HG03469 (cell line): ENCODE results near the gene CDADC1.
"Not testable (repeated sequence)": the region's sequence is repeated elsewhere in the genome, so short reads cannot be mapped to it uniquely, and the experiment has no call there.

ENCODE experiments used
- ATAC-seq: cut with Tn5 transposase; IDR thresholded peaks from one replicate; pipeline ENCODE4 v1.9.1; 2021; ENCODE audit warnings: mild to moderate bottlenecking, moderate library complexity, moderate number of reproducible peaks; ENCODE audit not compliant: unreplicated experiment

CDADC1 gene

DNA sequence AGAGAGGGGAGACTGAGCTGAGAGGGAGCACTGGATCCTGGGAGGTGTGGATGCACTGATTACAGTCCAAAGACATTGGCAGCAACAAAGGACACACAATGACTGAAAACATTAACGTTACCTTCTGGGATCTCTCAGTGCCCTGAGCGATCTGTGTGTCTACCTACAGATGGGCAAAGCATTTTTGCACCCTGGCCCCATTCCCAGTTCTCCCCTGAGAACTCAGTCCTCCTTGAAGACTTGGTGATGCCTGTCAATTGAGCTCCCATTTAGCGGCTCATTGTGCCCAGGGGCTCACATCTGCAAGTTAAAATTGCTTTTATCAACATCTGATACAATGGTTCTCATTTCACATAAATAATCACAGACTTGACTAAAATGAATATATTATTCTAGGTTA is 62.5 kb downstream of the CDADC1 start:
- ATAC-seq = no peak

GRCh38 chr13:49311816-49312215 is 64.1 kb downstream of the CDADC1 start:
- ATAC-seq = no peak

DNA sequence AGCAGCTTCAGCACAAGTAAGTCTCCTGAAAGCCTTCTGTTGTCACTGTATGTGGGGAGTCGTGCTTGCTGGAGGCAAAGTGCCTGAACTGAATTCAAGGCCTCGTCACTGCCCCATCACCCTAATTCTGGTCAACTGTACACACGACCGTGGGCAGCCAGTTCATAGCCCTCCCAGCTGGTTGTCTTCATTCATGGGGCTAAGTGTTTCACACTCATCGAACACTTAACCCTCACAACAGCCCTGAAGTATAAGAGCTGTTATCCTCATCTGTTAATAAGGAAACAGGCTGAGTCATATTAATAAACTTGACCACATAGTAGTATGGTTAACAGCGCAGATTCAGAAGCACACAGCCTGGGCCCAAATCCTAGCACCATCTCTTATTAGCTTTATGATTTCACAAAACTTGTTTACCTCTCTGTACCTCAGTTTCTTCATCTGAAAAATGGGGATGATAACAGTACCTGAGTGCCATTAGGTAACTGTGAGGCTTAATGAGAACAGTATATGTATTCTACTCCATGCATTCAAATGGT is 66.7 kb downstream of the CDADC1 start:
- no peak for ATAC-seq

DNA sequence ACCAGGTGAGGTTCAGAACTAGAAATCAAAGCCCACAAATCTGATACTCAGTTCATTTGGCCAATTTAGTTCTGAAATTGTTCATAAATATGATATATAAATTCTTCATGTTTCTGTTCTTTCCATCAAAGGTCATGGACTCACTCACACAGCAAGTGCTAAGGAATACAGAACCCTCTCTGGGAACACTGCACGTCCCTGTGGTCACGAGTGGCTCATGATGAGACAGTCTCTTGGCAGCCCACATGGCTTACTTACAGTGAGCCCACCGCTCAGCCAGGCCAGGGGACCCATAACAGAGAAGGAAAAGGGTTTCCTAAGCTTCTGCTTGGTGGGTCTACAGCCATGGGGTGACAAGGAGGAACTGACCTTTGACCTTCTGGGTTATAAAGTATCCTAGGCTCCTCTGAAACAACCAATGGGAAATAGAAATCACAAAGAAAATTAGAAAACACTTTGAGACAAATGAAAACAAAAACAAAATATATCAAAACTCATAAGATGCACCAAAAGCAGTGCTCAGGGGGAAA is 67.4 kb downstream of the CDADC1 start:
- ATAC-seq = no peak

DNA sequence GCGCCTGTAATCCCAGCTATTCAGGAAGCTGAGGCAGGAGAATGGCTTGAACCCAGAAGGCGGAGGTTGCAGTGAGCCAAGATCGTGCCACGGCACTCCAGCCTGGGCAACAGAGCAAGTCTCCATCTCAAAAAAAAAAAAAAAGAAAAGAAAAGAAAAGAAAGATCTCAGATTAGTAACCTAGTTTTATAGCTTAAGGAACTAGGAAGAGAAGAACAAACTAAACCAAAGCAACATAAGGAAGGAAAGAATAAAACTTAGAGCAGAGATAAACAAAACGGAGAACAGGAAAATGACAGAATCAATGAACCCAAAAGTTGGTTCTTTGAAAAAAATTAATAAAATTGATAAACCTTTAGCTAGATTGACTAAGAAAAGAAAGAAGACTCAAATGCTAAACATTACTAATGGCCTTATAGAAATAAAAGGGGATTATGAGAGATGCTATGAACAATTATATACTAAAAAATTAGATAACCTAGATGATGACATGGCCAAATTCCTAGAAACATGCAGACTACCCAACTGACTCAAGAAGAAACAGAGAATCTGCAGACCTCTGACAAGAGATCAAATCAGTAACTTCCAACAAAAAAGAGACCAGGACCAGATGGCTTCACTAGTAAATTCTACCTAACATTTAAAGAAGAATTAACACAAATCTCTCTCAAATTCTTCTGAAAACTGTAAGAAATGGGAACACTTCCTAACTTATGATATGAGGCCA is 68.2 kb downstream of the CDADC1 start:
- ATAC-seq = no peak

DNA sequence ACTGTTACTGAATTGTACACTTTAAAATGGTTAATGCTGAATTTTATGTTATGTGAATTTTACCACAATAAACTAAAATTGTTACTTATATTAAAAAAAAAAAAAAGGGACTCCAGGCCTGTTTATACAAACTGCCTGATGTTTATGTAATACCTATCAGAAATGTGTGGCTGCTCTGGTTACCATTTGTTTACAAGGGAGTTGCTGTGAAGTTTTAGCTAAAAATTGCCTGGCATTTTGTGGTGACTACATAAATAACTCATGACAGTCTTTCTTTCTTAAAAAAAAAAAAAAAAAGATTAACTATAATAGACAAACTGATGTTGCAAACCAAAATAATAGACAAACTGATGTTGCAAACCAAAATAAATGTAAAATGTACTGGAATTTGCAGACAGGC is 71.8 kb downstream of the CDADC1 start:
- no peak for ATAC-seq

- ATAC-seq = no peak
Measured at GRCh38 chr13:49319951-49320350, 72.2 kb downstream of the CDADC1 start.

DNA sequence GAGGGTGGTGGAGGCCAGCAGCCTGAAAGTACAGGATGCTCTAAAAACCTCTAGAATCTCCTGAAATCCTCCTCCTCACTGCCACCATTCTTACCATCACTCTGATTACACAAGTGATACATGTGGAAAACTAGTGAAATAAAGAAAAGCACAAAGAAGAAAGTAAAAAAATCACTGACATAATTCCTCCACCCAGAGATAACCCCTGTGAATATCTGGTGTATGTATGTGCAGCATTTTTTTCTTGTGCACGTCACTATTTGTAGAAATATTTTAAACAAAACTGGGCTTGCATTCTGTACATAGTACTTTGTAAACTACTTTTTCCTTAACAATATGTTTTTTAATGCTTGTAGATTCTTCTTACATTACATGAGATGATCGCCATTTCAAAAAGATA is 73.2 kb downstream of the CDADC1 start:
- no peak for ATAC-seq

- no peak for ATAC-seq
Measured at GRCh38 chr13:49322702-49323101, 75.0 kb downstream of the CDADC1 start.

DNA sequence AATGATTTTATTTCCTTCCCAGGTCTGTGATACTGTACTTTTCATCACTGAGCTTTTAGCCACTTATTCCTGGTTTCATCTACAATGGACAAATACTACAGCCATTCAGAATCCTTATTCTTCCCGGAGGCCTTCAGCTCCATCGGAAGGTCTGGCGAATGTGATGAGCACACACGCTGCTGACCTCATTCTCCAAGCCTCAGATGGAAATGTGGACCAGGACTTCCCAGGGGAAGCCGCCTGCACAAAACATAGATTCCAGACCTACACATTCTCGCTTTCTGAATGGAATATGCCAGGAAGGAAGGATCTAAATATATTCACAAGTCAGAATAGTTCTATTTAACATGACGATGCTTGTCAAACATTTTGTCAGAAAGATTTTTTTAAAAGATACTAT is 75.6 kb downstream of the CDADC1 start:
- ATAC-seq = no peak

GRCh38 chr13:49326222-49326917 is 78.6 kb downstream of the CDADC1 start:
- ATAC-seq = no peak

DNA sequence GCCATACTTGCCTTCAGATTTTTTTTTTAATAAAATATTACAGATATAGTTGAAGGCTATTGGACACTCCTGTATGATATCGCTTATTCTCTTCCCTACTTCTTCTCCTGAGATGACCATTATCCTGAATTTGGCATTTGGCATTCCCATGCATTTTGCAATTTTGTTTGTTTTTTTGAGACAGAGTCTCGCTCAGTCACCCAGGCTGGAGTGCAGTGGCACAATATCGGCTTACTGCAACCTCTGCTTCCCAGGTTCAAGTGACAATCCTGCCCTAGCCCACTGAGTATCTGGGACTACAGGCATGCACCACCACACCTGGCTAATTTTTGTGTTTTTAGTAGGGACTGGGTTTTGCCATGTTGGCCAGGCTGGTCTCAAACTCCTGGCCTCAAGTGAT is 79.4 kb downstream of the CDADC1 start:
- not testable (repeated sequence) for ATAC-seq

DNA sequence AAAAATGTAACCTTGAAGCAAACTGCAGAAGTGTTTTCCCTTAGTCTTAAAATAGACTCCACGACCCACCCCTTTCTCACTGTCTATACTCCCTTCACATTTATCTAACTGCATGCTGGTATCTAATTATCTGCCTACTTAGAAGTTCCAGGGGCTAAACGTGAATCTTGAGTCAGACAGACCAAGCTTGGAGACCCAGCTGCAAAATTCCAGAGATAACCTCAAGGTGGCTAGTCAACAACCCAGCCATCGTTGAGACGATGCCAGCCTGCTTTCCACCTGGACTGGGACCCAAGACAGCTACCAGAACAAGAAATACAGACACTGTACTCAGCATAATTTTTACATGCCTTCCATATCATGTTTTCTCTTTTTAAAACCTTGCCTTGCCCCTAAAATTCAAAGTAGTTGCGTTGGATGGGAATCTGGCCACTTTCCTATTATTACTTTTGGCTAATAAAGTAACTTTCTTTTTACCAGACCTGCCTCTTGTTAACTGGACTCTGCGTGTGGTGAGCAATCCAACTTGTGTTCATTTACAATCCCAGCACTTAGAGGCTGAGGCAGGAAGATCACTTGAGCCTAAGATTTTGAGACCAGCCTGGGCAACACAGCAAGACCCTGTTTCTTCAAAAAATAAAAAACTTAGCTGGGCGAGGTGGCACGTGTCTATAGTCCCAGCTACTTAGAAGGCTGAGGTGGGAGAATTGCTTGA is 82.3 kb downstream of the CDADC1 start:
- no peak for ATAC-seq

DNA sequence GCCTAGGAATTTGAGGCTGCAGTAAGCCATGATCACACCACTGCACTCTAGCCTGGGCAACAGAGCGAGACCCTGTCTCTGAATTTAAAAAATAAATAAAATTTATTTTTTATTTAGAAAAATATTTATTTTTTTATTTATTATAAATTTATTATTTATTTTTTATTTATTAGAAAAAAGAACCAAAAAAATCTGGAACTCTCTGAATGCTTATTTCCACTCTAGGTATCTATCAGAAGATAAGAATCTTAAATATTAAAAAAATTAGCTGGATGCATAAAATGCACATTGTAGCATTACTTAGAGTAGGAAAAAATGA is 82.8 kb downstream of the CDADC1 start:
- no peak for ATAC-seq

DNA sequence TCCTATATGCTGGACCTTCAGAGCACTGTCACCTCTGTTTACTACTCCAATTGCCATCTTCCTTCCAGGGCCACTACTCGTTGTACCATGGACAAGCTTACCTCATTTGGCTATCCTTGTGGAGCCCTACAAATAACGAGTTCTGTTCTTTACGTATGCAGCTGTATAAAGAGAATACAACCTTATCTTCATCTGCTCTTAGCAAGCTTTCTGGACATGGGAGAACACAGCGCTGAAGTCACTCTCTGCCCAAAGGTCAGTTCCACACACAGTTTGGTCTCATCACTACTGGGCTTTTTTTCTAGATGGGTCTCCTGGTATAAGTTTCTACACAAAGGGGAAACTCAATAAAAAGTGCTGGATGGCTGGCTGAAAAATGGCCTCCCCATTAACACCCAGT is 88.9 kb downstream of the CDADC1 start:
- ATAC-seq = no peak

DNA sequence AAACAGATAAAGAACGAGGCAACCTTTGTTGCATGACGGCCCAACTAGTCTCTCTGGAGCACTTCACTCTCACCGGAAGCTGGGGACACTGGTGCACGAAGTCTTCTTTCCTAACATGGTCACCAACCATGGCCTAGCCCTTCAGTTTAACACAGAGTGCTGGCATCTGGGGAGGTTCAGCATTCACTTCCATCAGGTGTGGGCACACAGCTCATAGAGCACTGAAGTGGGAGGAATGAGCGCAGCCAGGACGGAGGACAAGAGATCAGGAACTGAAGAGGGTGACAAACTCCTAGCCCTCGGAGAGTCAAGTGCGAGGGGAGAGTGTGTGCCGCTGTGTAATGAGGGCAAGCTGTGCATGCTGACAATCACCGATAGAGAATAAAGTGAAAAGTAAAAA is 92.4 kb downstream of the CDADC1 start:
- no peak for ATAC-seq

DNA sequence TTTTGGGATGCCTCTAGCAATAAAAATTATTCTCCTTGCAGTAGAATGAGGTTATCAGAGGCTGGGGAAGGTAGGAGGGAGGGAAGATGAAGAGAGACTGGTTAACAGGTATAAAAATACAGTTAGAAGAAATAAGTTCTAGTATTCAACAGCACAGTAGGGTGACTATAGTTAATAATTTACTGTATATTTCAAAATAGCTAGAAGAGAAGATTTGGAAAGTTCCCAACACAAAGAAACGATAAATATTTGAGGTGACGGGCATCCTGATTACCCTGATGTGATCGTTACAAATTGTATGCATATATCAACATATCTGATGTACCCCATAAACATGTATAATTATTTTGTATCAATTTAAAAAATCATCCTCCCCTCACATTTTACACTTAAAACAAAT is 93.8 kb downstream of the CDADC1 start:
- no peak for ATAC-seq

DNA sequence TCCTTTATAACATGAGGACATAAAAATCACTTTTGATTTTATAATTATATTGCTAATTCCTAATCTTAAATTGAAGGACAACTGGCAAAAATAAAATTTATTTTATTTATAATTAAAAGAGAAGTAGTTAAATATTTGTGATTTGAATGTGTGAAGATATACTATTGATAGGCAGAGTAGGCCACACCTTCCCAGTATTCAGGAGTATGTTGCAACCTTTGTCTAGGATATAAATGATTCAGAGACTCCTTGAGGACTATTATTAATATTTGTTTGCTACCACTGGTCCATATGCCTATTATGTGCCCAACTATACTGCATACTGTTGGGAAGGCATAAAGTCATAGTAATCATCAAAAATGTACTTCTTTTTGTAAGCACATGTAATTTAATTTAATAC is 94.2 kb downstream of the CDADC1 start:
- no peak for ATAC-seq

- ATAC-seq = no peak
Measured at GRCh38 chr13:49342454-49342853, 94.7 kb downstream of the CDADC1 start.
